Esophagus muscularis mucosa (tissue), 4 donors: Measurements from ENCODE around the gene C10orf71. TPM values are rescaled to one million over a fixed set of nuclear protein-coding genes. Genes with fewer than 3 reads are reported as not detected.
A peak's percentile ranks its signal among the peaks of the same experiment; 100 is the strongest.

Experiments used
- DNase-seq: peaks from one replicate; pipeline ENCODE4 v3.0.0-alpha.2; 2017; ENCODE audit errors: extremely low spot score
- H3K27ac ChIP-seq, 4 donors: fragments of 200-600 bp; sonication (generic); replicated peaks in 1 of 4; 1 replicate in 3 of 4; 2 replicates in 1 of 4; pipeline ENCODE4 v1.5.1; 2016 to 2019; ENCODE audit warnings: mild to moderate bottlenecking in 1 of 4
- H3K27me3 ChIP-seq, 4 donors: fragments of 200-600 bp; sonication (generic); one replicate each; pipeline versions ENCODE4 v1.5.1 to v1.6.0; 2016 to 2019
- H3K36me3 ChIP-seq, 4 donors: fragments of 200-600 bp; sonication (generic); one replicate each; pipeline ENCODE4 v1.5.1; 2016 to 2019
- H3K4me1 ChIP-seq, 4 donors: fragments of 200-600 bp; sonication (generic); one replicate each; pipeline ENCODE4 v1.5.1; 2016 to 2019
- H3K4me3 ChIP-seq, 4 donors: fragments of 200-600 bp; sonication (generic); 1 replicate in 2 of 4; 2 replicates in 2 of 4; pipeline ENCODE4 v1.5.1; 2016 to 2019; ENCODE audit warnings: mild to moderate bottlenecking in 4 of 4, moderate library complexity in 1 of 4
- H3K9me3 ChIP-seq, 4 donors: fragments of 200-600 bp; sonication (generic); 1 replicate in 3 of 4; 2 replicates in 1 of 4; pipeline ENCODE4 v1.5.1; 2016 to 2019
- CTCF ChIP-seq, 3 experiments: fragments of 200-600 bp in 2 of 3; fragments of 450-650 bp in 1 of 3; sonication (generic) in 2 of 3; IDR thresholded peaks; one replicate each; pipeline ENCODE4 v1.5.1; 2017 to 2019; ENCODE audit warnings: antibody characterized with exemption in 3 of 3, mild to moderate bottlenecking in 2 of 3, moderate library complexity in 1 of 3
- EP300 ChIP-seq: sonication (generic); formaldehyde crosslinking; IDR thresholded peaks from one replicate; pipeline ENCODE4 v1.6.1; 2017; ENCODE audit warnings: antibody characterized with exemption
- POLR2A ChIP-seq: fragments of 450-650 bp; IDR thresholded peaks from one replicate; pipeline ENCODE4 v1.6.1; 2017; ENCODE audit warnings: antibody characterized with exemption, moderate library complexity, mild to moderate bottlenecking, low read depth
- POLR2AphosphoS5 ChIP-seq, 2 donors: sonication (generic); formaldehyde crosslinking; IDR thresholded peaks; one replicate each; pipeline ENCODE4 v1.6.1; 2017; ENCODE audit warnings: antibody characterized with exemption in 2 of 2
- WGBS: methylation state at CpG from one replicate; pipeline ENCODE4 v1.1.5; 2018; 5-methylcytosine and 5-hydroxymethylcytosine counted together
- intact Hi-C: fragments of 100-400 bp; cut with DNase I; formaldehyde crosslinking; loops from one replicate; pipeline ENCODE4 v1.15.1; 2023
- total RNA-seq, 4 donors: library from RNA; depleted of rRNA; stranded (reverse); fragments of >200 nt; gene quantifications; one replicate each; pipeline versions ENCODE4 v1.1.0 to v1.2.1, GENCODE V29; 2016

Gene C10orf71
- total RNA-seq, 4 donors from 2014 or later: 0.06 to 0.42 TPM; not detected in 2

- peak; percentile 89 for DNase-seq
- Histone ChIP-seq H3K27me3 (no peaks in the 10 kb centered on the region), H3K36me3 (peaks cover 0 to 31% (median 0%) of the 10 kb centered on the region in 4 donors), H3K27ac (no peak overlapping the region), H3K4me3 (no peak overlapping the region), H3K4me1 (peaks cover 0 to 5% (median 0%) of the 10 kb centered on the region in 4 donors), H3K9me3 (no peaks in the 10 kb centered on the region)
- TF ChIP-seq EP300: no peak
- no peak for TF ChIP-seq CTCF (IDR thresholded peaks at IDR 0.05)
- TF ChIP-seq POLR2AphosphoS5 (IDR thresholded peaks at IDR 0.05): no peak
- no peak for TF ChIP-seq POLR2A
- WGBS: 88% methylated on average over 11 of the region's 20 CpGs
- intact Hi-C loops: no loop called here
These were observed 26.4 kb downstream of the C10orf71 start for GRCh38 chr10:49325131-49325915.

- Histone ChIP-seq H3K36me3 (peaks cover 0 to 31% (median 0%) of the 10 kb centered on the region in 4 donors), H3K4me1 (peaks cover 0 to 5% (median 0%) of the 10 kb centered on the region in 4 donors), H3K27me3 (no peaks in the 10 kb centered on the region), H3K4me3 (no peak overlapping the region), H3K9me3 (no peaks in the 10 kb centered on the region), H3K27ac (no peak overlapping the region)
- peak; percentile 82 for DNase-seq
- 93% methylated on average over 40 of the region's 48 CpGs for WGBS
- intact Hi-C loops: no loop called here
- no peak for TF ChIP-seq POLR2AphosphoS5 (IDR thresholded peaks at IDR 0.05)
- TF ChIP-seq CTCF (IDR thresholded peaks at IDR 0.05): no peak
- TF ChIP-seq EP300: no peak
- no peak for TF ChIP-seq POLR2A
These were observed 27.2 kb downstream of the C10orf71 start for GRCh38 chr10:49325916-49326783.

- no peaks in the 10 kb centered on the region for H3K9me3 ChIP-seq
- intact Hi-C loops: no loop called here
- no peak overlapping the region for H3K27ac ChIP-seq
- peaks cover 0 to 31% (median 0%) of the 10 kb centered on the region in 4 donors for H3K36me3 ChIP-seq
- H3K4me1 ChIP-seq: peaks cover 0 to 2% (median 0%) of the 10 kb centered on the region in 4 donors
- H3K27me3 ChIP-seq: no peaks in the 10 kb centered on the region
- WGBS: 74% methylated on average over 8 of the region's 8 CpGs
- no peak for TF ChIP-seq POLR2A
- no peak for TF ChIP-seq CTCF (IDR thresholded peaks at IDR 0.05)
- TF ChIP-seq POLR2AphosphoS5 (IDR thresholded peaks at IDR 0.05): no peak
- no peak for TF ChIP-seq EP300
- no peak overlapping the region for H3K4me3 ChIP-seq
- DNase-seq: no peak
These were observed 28.3 kb downstream of the C10orf71 start for GRCh38 chr10:49327036-49327813.

GRCh38 chr10:49328401-49329145, 29.6 kb downstream of the C10orf71 start:
- Histone ChIP-seq H3K9me3 (no peaks in the 10 kb centered on the region), H3K27ac (no peak overlapping the region), H3K36me3 (peaks cover 0 to 31% (median 0%) of the 10 kb centered on the region in 4 donors), H3K27me3 (no peaks in the 10 kb centered on the region), H3K4me1 (no peaks in the 10 kb centered on the region), H3K4me3 (no peak overlapping the region)
- no peak for TF ChIP-seq POLR2A
- TF ChIP-seq EP300: no peak
- TF ChIP-seq CTCF (IDR thresholded peaks at IDR 0.05): no peak
- no peak for TF ChIP-seq POLR2AphosphoS5 (IDR thresholded peaks at IDR 0.05)
- DNase-seq: no peak
- intact Hi-C loops: no loop called here
- 76% methylated on average over 9 of the region's 9 CpGs for WGBS
